Uterus (tissue), 2 donors: ENCODE measurements around the gene IFITM1.
"Not testable (repeated sequence)": the region's sequence is repeated elsewhere in the genome, so short reads cannot be mapped to it uniquely, and the experiment has no call there.

Experiments used
- CTCF ChIP-seq, 4 experiments: fragments of 200-600 bp in 2 of 4; fragments of 450-650 bp in 2 of 4; sonication (generic) in 2 of 4; IDR thresholded peaks; one replicate each; pipeline ENCODE4 v1.5.1; 2016 to 2019; ENCODE audit warnings: antibody characterized with exemption in 4 of 4, mild to moderate bottlenecking in 2 of 4, moderate library complexity in 1 of 4
- POLR2A ChIP-seq, 2 donors: fragments of 450-650 bp; IDR thresholded peaks; one replicate each; pipeline ENCODE4 v1.6.1; 2016; ENCODE audit warnings: antibody characterized with exemption in 2 of 2, mild to moderate bottlenecking in 1 of 2, moderate library complexity in 1 of 2

- TF ChIP-seq CTCF, POLR2A (IDR thresholded peaks at IDR 0.05): not testable (repeated sequence)
Observed at GRCh38 chr11:363443-363805, 49.6 kb downstream of the IFITM1 start.
